Neural cell (in vitro differentiated cells): ENCODE data around the gene ATP2C1. TPM values are rescaled to one million over a fixed set of nuclear protein-coding genes. Genes with fewer than 3 reads are reported as not detected.

ENCODE experiments used
- H2AFZ ChIP-seq: fragments of 200-600, 300-800 bp; sonication (generic), shearing (Covaris generic); 2 replicates; pipeline ENCODE4 v1.6.0; 2014; ENCODE audit warnings: low read depth, mild to moderate bottlenecking, antibody characterized with exemption, low read length, moderate library complexity
- H3F3A ChIP-seq: fragments of 200-600 bp; shearing (Covaris generic); 2 replicates; pipeline ENCODE4 v1.6.1; 2016; ENCODE audit warnings: mild to moderate bottlenecking, moderate library complexity, mixed read lengths, antibody characterized with exemption, low read length; ENCODE audit not compliant: insufficient read depth, poor library complexity, severe bottlenecking
- H3K27ac ChIP-seq: fragments of 200-600, 300-800 bp; sonication (generic), shearing (Covaris generic); 2 replicates; pipeline ENCODE4 v1.5.1; 2014; ENCODE audit warnings: mild to moderate bottlenecking, low read length, moderate library complexity
- H3K27me3 ChIP-seq: fragments of 300-800, 200-600 bp; sonication (generic), shearing (Covaris generic); 2 replicates; pipeline ENCODE4 v1.6.0; 2014; ENCODE audit warnings: mild to moderate bottlenecking, low read depth, low read length, moderate library complexity; ENCODE audit not compliant: insufficient read depth
- H3K36me3 ChIP-seq: fragments of 300-800, 200-600 bp; sonication (generic), shearing (Covaris generic); 2 replicates; pipeline ENCODE4 v1.5.1; 2014; ENCODE audit warnings: mild to moderate bottlenecking, antibody characterized with exemption, low read length, moderate library complexity; ENCODE audit not compliant: insufficient read depth
- H3K4me2 ChIP-seq: fragments of 300-800, 200-600 bp; sonication (generic), shearing (Covaris generic); 2 replicates; pipeline ENCODE4 v1.6.0; 2014; ENCODE audit warnings: mild to moderate bottlenecking, low read length
- H3K4me3 ChIP-seq: fragments of 300-800, 200-600 bp; sonication (generic), shearing (Covaris generic); 2 replicates; pipeline ENCODE4 v1.5.1; 2014; ENCODE audit warnings: mild to moderate bottlenecking, low read length, moderate library complexity
- H3K79me2 ChIP-seq: fragments of 200-600 bp; shearing (Covaris generic); replicated peaks from 2 replicates; pipeline ENCODE4 v1.6.0; 2014; ENCODE audit warnings: mild to moderate bottlenecking, low read length, moderate library complexity; ENCODE audit not compliant: insufficient read depth
- H3K9ac ChIP-seq: fragments of 300-800, 200-600 bp; sonication (generic), shearing (Covaris generic); 2 replicates; pipeline ENCODE4 v1.6.1; 2016; ENCODE audit warnings: mild to moderate bottlenecking, low read length, mixed read lengths
- H3K9me2 ChIP-seq: fragments of 200-600 bp; shearing (Covaris generic); 2 replicates; pipeline ENCODE4 v1.6.1; 2016; ENCODE audit warnings: mild to moderate bottlenecking, low read length, mixed read lengths; ENCODE audit not compliant: insufficient read depth
- H3K9me3 ChIP-seq: fragments of 200-600, 300-800 bp; sonication (generic), shearing (Covaris generic); 2 replicates; pipeline ENCODE4 v1.6.1; 2016; ENCODE audit warnings: mild to moderate bottlenecking, mixed run types, low read length, moderate library complexity, mixed read lengths
- H4K20me1 ChIP-seq: fragments of 200-600 bp; shearing (Covaris generic); 2 replicates; pipeline ENCODE4 v1.6.1; 2016; ENCODE audit warnings: mild to moderate bottlenecking, mixed run types; ENCODE audit not compliant: insufficient read depth
- EP300 ChIP-seq: fragments of 450-650 bp; conservative IDR thresholded peaks from 2 replicates; pipeline ENCODE4 v1.6.1; 2014; ENCODE audit warnings: antibody characterized with exemption, mild to moderate bottlenecking, moderate library complexity; ENCODE audit not compliant: poor library complexity, severe bottlenecking
- EZH2 ChIP-seq: fragments of 200-600, 300-800 bp; shearing (Covaris generic), sonication (generic); IDR thresholded peaks from 2 replicates; pipeline ENCODE4 v1.6.1; 2014; ENCODE audit warnings: antibody characterized with exemption, low read length, borderline replicate concordance, mild to moderate bottlenecking; ENCODE audit not compliant: insufficient read depth, poor library complexity, severe bottlenecking
- MXI1 ChIP-seq: fragments of 450-650 bp; conservative IDR thresholded peaks from 2 replicates; pipeline ENCODE4 v1.6.1; 2014; ENCODE audit warnings: antibody characterized with exemption, mild to moderate bottlenecking; ENCODE audit not compliant: poor library complexity, severe bottlenecking
- POLR2AphosphoS5 ChIP-seq: IDR thresholded peaks from 2 replicates; pipeline ENCODE4 v1.6.1; 2012
- RAD21 ChIP-seq: fragments of 450-650 bp; conservative IDR thresholded peaks from 2 replicates; pipeline ENCODE4 v1.6.1; 2014; ENCODE audit warnings: antibody characterized with exemption, mild to moderate bottlenecking, moderate library complexity
- SMC3 ChIP-seq: fragments of 450-650 bp; conservative IDR thresholded peaks from 2 replicates; pipeline ENCODE4 v1.6.1; 2014; ENCODE audit warnings: antibody characterized with exemption, mild to moderate bottlenecking, moderate library complexity; ENCODE audit not compliant: poor library complexity
- TAF1 ChIP-seq: IDR thresholded peaks from 2 replicates; pipeline ENCODE4 v1.6.1; 2012; ENCODE audit warnings: low read depth
- polyA plus RNA-seq: library from polyadenylated mRNA; depleted of rRNA; stranded (reverse); fragments of >200 nt; gene quantifications from 2 replicates; pipeline ENCODE4 v1.2.3, GENCODE V29; 2014
- TF ChIP-seq, protein P1 (sequence below): IDR thresholded peaks from 2 replicates; pipeline ENCODE4 v1.6.1; 2012; ENCODE audit warnings: borderline replicate concordance
- TF ChIP-seq, protein P2 (sequence below): fragments of 450-650 bp; IDR thresholded peaks from 2 replicates; pipeline ENCODE4 v1.5.1; 2014; ENCODE audit warnings: antibody characterized with exemption, mild to moderate bottlenecking, moderate library complexity; ENCODE audit not compliant: poor library complexity, severe bottlenecking

ATP2C1 gene
- polyA plus RNA-seq, 1 donor from 2014 or later: 134 TPM

DNA sequence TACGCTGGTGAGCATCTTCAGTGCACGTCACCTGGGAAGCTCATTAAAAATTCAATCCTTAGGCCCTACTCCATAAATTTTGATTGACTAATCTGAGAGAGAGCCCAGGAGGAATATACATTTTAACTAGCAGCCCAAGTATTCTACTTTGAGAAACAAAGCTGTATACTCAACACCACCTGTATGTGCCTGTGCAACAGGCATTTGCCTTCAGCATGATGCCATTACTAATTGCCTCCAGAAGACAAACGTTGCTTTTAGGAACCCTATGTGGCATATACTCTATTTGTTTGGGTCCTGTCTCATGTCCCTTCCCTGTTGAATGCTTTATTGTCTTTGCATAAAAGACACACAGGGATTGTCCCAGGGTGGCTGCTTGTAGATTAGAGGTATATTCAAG, 125.1 kb downstream of the ATP2C1 start:
- Histone ChIP-seq H3K79me2 (no peaks in the 10 kb centered on the region), H3K4me2 (no peak overlapping the region), H3F3A (no peaks in the 10 kb centered on the region), H3K4me3 (no peak overlapping the region), H3K9me3 (no peaks in the 10 kb centered on the region), H3K36me3 (no peaks in the 10 kb centered on the region), H3K27me3 (no peaks in the 10 kb centered on the region), H3K27ac (no peak overlapping the region), H4K20me1 (no peaks in the 10 kb centered on the region), H3K9ac (no peak overlapping the region), H3K9me2 (no peaks in the 10 kb centered on the region), H2AFZ (no peak overlapping the region)
- no peak for TF ChIP-seq SMC3
- no peak for TF ChIP-seq EP300
- TF ChIP-seq, protein P1, sequence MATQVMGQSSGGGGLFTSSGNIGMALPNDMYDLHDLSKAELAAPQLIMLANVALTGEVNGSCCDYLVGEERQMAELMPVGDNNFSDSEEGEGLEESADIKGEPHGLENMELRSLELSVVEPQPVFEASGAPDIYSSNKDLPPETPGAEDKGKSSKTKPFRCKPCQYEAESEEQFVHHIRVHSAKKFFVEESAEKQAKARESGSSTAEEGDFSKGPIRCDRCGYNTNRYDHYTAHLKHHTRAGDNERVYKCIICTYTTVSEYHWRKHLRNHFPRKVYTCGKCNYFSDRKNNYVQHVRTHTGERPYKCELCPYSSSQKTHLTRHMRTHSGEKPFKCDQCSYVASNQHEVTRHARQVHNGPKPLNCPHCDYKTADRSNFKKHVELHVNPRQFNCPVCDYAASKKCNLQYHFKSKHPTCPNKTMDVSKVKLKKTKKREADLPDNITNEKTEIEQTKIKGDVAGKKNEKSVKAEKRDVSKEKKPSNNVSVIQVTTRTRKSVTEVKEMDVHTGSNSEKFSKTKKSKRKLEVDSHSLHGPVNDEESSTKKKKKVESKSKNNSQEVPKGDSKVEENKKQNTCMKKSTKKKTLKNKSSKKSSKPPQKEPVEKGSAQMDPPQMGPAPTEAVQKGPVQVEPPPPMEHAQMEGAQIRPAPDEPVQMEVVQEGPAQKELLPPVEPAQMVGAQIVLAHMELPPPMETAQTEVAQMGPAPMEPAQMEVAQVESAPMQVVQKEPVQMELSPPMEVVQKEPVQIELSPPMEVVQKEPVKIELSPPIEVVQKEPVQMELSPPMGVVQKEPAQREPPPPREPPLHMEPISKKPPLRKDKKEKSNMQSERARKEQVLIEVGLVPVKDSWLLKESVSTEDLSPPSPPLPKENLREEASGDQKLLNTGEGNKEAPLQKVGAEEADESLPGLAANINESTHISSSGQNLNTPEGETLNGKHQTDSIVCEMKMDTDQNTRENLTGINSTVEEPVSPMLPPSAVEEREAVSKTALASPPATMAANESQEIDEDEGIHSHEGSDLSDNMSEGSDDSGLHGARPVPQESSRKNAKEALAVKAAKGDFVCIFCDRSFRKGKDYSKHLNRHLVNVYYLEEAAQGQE: no peak
- TF ChIP-seq, protein P2, sequence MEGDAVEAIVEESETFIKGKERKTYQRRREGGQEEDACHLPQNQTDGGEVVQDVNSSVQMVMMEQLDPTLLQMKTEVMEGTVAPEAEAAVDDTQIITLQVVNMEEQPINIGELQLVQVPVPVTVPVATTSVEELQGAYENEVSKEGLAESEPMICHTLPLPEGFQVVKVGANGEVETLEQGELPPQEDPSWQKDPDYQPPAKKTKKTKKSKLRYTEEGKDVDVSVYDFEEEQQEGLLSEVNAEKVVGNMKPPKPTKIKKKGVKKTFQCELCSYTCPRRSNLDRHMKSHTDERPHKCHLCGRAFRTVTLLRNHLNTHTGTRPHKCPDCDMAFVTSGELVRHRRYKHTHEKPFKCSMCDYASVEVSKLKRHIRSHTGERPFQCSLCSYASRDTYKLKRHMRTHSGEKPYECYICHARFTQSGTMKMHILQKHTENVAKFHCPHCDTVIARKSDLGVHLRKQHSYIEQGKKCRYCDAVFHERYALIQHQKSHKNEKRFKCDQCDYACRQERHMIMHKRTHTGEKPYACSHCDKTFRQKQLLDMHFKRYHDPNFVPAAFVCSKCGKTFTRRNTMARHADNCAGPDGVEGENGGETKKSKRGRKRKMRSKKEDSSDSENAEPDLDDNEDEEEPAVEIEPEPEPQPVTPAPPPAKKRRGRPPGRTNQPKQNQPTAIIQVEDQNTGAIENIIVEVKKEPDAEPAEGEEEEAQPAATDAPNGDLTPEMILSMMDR: no peak
- TF ChIP-seq POLR2AphosphoS5: no peak
- no peak for TF ChIP-seq EZH2
- TF ChIP-seq TAF1: no peak
- TF ChIP-seq RAD21: no peak
- TF ChIP-seq MXI1: no peak

DNA sequence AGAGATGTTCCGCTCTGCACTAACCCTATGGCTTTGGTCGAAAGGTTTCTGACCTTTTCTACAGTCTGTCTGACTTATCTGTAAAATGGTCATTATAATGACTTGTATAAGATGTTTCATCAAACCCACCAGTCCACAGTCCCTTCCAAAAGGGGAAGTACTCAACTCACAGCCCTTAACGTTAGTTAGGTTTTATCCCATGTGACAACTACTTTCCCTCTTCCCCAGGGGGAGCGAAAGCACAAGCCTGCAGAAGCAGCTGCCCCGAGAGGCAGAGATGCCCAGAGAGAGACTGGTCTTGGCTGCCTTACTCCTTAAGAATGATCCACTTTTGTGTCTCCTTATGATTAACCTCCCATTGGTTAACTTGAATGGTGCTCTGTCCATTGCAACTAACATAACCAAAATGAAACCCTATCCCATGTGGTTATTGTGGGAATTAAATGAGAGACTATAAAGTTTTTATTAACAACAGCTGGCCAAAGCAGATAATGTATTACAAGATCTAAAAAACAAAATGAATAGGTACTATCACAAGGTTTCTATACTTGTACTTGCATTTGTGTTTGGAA, 126.3 kb downstream of the ATP2C1 start:
- no peaks in the 10 kb centered on the region for H3K9me2 ChIP-seq
- H3K9ac ChIP-seq: no peak overlapping the region
- H3K4me3 ChIP-seq: no peak overlapping the region
- H2AFZ ChIP-seq: no peak overlapping the region
- H3K36me3 ChIP-seq: no peaks in the 10 kb centered on the region
- H3K4me2 ChIP-seq: no peak overlapping the region
- TF ChIP-seq, protein P2: no peak
- no peak for TF ChIP-seq POLR2AphosphoS5
- no peak for TF ChIP-seq EP300
- TF ChIP-seq EZH2: no peak
- TF ChIP-seq MXI1: no peak
- no peak for TF ChIP-seq RAD21
- TF ChIP-seq, protein P1: no peak
- no peak for TF ChIP-seq SMC3
- no peak for TF ChIP-seq TAF1
- no peaks in the 10 kb centered on the region for H4K20me1 ChIP-seq
- no peaks in the 10 kb centered on the region for H3K9me3 ChIP-seq
- no peaks in the 10 kb centered on the region for H3K27me3 ChIP-seq
- no peak overlapping the region for H3K27ac ChIP-seq
- H3K79me2 ChIP-seq: no peaks in the 10 kb centered on the region
- no peaks in the 10 kb centered on the region for H3F3A ChIP-seq
